Kidney (tissue), 14 donors: ENCODE measurements around the gene TRNAU1AP. TPM values are rescaled to one million over a fixed set of nuclear protein-coding genes. Genes with fewer than 3 reads are reported as not detected.
A peak's percentile ranks its signal among the peaks of the same experiment; 100 is the strongest.
"Not testable (repeated sequence)": the region's sequence is repeated elsewhere in the genome, so short reads cannot be mapped to it uniquely, and the experiment has no call there.

ENCODE experiments used
- DNase-seq, 5 donors: peaks; one replicate each; pipeline ENCODE4 v3.0.0-alpha.2; 2013 to 2020
- FAIRE-seq: peaks from 2 replicates; lab custom pipeline; 2012; peaks lifted over from hg19 to GRCh38; lab: Jason Lieb, UNC
- H3K27ac ChIP-seq, 2 donors: one replicate each; pipeline ENCODE4 v1.7.0; 2013; ENCODE audit warnings: low read depth in 2 of 2, low read length in 2 of 2, inconsistent platforms in 1 of 2
- H3K27me3 ChIP-seq: one replicate; pipeline ENCODE4 v1.7.1; 2013; ENCODE audit warnings: low read length, inconsistent platforms; ENCODE audit not compliant: control insufficient read depth, insufficient read depth
- H3K36me3 ChIP-seq, 3 donors: one replicate each; pipeline versions ENCODE4 v1.7.0 to v1.7.1; 2013; ENCODE audit warnings: low read length in 3 of 3, control low read depth in 1 of 3, inconsistent platforms in 1 of 3; ENCODE audit not compliant: insufficient read depth in 3 of 3, control insufficient read depth in 2 of 3
- H3K4me1 ChIP-seq, 3 donors: one replicate each; pipeline versions ENCODE4 v1.7.0 to v1.7.1; 2013; ENCODE audit warnings: low read length in 3 of 3, inconsistent platforms in 1 of 3, low read depth in 1 of 3; ENCODE audit not compliant: control insufficient read depth in 2 of 3, insufficient read depth in 2 of 3
- H3K4me3 ChIP-seq, 3 donors: one replicate each; pipeline versions ENCODE4 v1.7.0 to v1.8.1; 2013; ENCODE audit warnings: low read length in 3 of 3, control low read depth in 1 of 3, inconsistent platforms in 1 of 3
- H3K9ac ChIP-seq, 3 donors: one replicate each; pipeline versions ENCODE4 v1.7.0 to v1.7.1; 2013; ENCODE audit warnings: low read length in 3 of 3, control low read depth in 1 of 3, inconsistent platforms in 1 of 3
- H3K9me3 ChIP-seq, 3 donors: one replicate each; pipeline versions ENCODE4 v1.7.0 to v1.7.1; 2013; ENCODE audit warnings: low read length in 3 of 3, control low read depth in 1 of 3, inconsistent platforms in 1 of 3; ENCODE audit not compliant: control insufficient read depth in 2 of 3, insufficient read depth in 1 of 3
- intact Hi-C: fragments of 100-400 bp; cut with DNase I; formaldehyde crosslinking; loops from one replicate; pipeline ENCODE4 v1.11.1; 2022
- polyA plus RNA-seq: library from polyadenylated mRNA; stranded (reverse); fragments of 350-450 nt; fragmentation: Illumina TruSeq; extraction: RNeasy Lipid Tissue Mini Kit (QIAGEN cat#74804); gene quantifications from one replicate; pipeline ENCODE4 v1.2.3, GENCODE V29; 2014; ENCODE audit warnings: low read depth, low replicate concordance; ENCODE audit not compliant: insufficient read depth
- total RNA-seq: library from RNA; stranded (reverse); fragmentation: NEBNext Ultra II Directional; extraction: Animal tissue kit (Norgen Biotek cat#: 25700); gene quantifications from one replicate; pipeline ENCODE4 v1.2.1, GENCODE V29; 2021
- TF ChIP-seq, protein P1 (sequence below): IDR thresholded peaks from 3 replicates; pipeline ENCODE4 v1.5.1; 2012; ENCODE audit warnings: mild to moderate bottlenecking, moderate library complexity, borderline replicate concordance; ENCODE audit not compliant: insufficient read depth; ENCODE audit errors: extremely low read depth
- donor health status: control.
- donor health status: control.
- donor health status: control.
- donor health status: control.
- donor health status: control.
- donor health status: DM: yes; HTN: yes; CAD: no.
- donor health status: Normal renal cell carcinoma (clear cell type).

The TRNAU1AP gene
- total and polyA plus RNA-seq, 2 donors from 2014 or later, result 27.7 to 30.2 TPM

DNA sequence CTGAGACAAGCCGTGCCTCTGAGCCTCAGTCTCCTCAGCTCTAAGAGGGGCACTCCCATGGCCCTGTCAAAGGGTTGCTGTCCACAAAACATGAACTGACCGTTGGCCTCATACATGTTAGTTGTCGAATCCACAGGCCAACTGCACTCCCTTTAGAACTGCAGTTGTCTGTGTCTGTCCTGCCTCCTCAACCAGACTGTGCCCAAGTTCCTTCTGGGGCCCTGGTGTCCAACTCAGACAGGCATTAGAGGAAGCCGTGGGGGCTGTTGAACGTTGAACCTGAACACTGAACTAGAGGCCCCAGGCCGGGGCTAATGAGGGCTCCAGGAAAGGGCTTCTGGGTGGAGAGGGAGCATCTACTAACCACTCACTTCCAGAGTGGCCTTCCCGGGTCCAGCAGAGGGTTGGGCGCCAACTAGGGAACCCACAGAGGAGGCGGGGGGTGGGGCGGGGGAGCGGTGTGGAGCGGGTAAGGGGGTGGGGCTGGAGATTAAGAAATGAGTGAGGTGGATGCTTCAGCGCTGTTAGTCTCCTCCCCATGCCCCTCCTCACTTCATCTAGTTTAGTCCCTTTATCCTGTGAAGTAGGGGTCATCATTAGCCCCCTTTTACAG, 38.9 kb downstream of the TRNAU1AP start, which contains the start of gene RAB42:
RAB42 (plus strand) TSS at position 558 of the 613 bp plus-strand sequence. CDS start 247 bp downstream, outside the sequence.
- peak within 1 kb of the TSS in 2 of 3 donors; percentile 16 to 46 for H3K9ac ChIP-seq

GRCh38 chr1:28592321-28593071, 39.6 kb downstream of the TRNAU1AP start:
- Histone ChIP-seq H3K4me3 (peak overlapping the region; percentile 39 to 55 (median 50)), H3K36me3 (no peaks in the 10 kb centered on the region), H3K9me3 (no peaks in the 10 kb centered on the region), H3K27ac (no peak overlapping the region), H3K9ac (peak overlapping the region in 2 of 3 donors; percentile 16 to 46), H3K27me3 (no peaks in the 10 kb centered on the region), H3K4me1 (peaks cover 0 to 3% (median 0%) of the 10 kb centered on the region in 3 donors)
- FAIRE-seq (no peak), DNase-seq (peak in 2 of 5 donors; percentile 12 to 58)
- intact Hi-C loops, result no loop called here
- TF ChIP-seq, protein P1, sequence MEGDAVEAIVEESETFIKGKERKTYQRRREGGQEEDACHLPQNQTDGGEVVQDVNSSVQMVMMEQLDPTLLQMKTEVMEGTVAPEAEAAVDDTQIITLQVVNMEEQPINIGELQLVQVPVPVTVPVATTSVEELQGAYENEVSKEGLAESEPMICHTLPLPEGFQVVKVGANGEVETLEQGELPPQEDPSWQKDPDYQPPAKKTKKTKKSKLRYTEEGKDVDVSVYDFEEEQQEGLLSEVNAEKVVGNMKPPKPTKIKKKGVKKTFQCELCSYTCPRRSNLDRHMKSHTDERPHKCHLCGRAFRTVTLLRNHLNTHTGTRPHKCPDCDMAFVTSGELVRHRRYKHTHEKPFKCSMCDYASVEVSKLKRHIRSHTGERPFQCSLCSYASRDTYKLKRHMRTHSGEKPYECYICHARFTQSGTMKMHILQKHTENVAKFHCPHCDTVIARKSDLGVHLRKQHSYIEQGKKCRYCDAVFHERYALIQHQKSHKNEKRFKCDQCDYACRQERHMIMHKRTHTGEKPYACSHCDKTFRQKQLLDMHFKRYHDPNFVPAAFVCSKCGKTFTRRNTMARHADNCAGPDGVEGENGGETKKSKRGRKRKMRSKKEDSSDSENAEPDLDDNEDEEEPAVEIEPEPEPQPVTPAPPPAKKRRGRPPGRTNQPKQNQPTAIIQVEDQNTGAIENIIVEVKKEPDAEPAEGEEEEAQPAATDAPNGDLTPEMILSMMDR, result no peak

More for the DNA sequence above, 38.9 kb downstream of the TRNAU1AP start, which contains the start of gene RAB42:
- Histone ChIP-seq H3K4me1 (peaks cover 0 to 3% (median 0%) of the 10 kb centered on the region in 3 donors), H3K27ac (no peak within 1 kb of the TSS), H3K27me3 (no peaks in the 10 kb centered on the region), H3K36me3 (no peaks in the 10 kb centered on the region), H3K9me3 (no peaks in the 10 kb centered on the region), H3K4me3 (peak within 1 kb of the TSS; percentile 39 to 55 (median 50))
- intact Hi-C loops, result no loop called here
- DNase-seq, result peak in 4 of 5 donors; percentile 33 to 62 (median 47)
- TF ChIP-seq, protein P1, result no peak
- no peak for FAIRE-seq

DNA sequence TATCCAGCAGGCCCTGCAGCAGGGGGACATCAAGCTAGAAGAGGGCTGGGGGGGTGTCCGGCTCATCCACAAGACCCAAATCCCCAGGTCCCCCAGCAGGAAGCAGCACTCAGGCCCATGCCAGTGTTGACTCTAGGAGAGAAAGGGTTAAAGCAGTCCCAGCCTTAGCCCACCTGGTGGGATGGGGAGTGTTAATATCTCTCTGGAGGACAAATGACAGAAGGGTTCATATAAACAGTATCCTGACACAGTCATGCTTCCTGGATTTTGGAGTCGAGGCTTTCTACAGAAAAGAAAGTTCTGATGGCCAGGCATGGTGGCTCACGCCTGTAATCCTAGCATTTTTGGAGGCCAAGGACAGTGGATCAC, 41.1 kb downstream of the TRNAU1AP start:
- H3K36me3 ChIP-seq, H3K4me1 ChIP-seq, H3K9ac ChIP-seq, H3K9me3 ChIP-seq, H3K4me3 ChIP-seq, intact Hi-C loops, FAIRE-seq, H3K27ac ChIP-seq, DNase-seq, H3K27me3 ChIP-seq: not testable (repeated sequence)

DNA sequence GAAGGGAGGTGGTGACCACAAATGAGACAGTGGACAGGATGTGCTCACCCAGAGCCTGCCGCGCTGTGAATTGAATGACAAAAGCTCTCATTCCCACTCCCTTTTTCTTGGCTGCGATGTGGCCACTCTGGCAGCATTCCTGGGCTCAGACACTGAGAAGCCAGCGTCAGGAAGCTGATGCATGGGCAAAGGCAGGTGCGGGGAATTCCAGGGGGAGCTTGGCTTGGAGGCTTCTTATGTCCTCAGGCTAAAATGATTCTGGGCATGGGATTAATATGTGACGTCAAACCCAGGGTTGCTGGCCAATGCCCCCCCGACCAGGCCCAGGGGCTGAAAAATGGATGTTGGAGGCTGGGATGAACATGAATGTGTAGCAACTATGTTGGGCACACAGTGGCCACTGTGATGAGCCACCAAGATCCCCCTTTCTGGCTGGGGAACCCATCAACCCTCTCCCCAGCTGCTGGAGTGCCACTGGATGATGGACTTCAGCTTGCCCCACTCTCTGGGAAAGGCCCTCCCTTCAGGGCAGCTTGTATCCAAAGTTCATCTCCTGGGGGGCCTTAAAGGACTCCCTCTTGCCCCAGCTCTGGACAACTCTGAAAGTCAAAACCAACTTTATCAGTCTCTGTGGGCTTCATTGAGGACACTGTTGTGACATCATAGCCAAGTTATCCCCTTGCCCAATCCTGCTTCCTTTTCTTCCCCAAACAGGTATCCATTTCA, 42.0 kb downstream of the TRNAU1AP start:
- H3K27ac ChIP-seq, FAIRE-seq, H3K9ac ChIP-seq, H3K9me3 ChIP-seq, H3K27me3 ChIP-seq, H3K4me1 ChIP-seq, DNase-seq, H3K36me3 ChIP-seq, intact Hi-C loops, H3K4me3 ChIP-seq: not testable (repeated sequence)
